K562 (cell line): Measurements from ENCODE around the gene LGSN.
"Not testable (repeated sequence)": the region's sequence is repeated elsewhere in the genome, so short reads cannot be mapped to it uniquely, and the experiment has no call there.

Source experiments
- CBFB ChIP-seq: sonication (generic); formaldehyde crosslinking; IDR thresholded peaks from 2 replicates; pipeline ENCODE4 v1.4.0; 2020; ENCODE audit warnings: mild to moderate bottlenecking, missing genetic modification reagents
- CHD4 ChIP-seq: fragments of 200-600 bp; sonication (generic); IDR thresholded peaks from 3 replicates; pipeline ENCODE4 v1.6.1; 2012; ENCODE audit warnings: low read depth, mild to moderate bottlenecking, mixed read lengths, low read length, inconsistent platforms; ENCODE audit not compliant: insufficient read depth, insufficient replicate concordance, poor library complexity, severe bottlenecking
- EP300 ChIP-seq: IDR thresholded peaks from 2 replicates; pipeline ENCODE4 v1.6.1; 2012; ENCODE audit warnings: low read length, improper control_type of control experiment
- NR1H2 ChIP-seq: sonication (generic); formaldehyde crosslinking; IDR thresholded peaks from 2 replicates; pipeline ENCODE4 v1.4.0; 2020; ENCODE audit warnings: mild to moderate bottlenecking, missing genetic modification reagents
- POLR2A ChIP-seq: fragments of 450-650 bp; conservative IDR thresholded peaks from 2 replicates; pipeline ENCODE4 v1.6.1; 2016
- TGIF2 ChIP-seq: sonication (generic); formaldehyde crosslinking; IDR thresholded peaks from 2 replicates; pipeline ENCODE4 v1.8.1; 2022; ENCODE audit warnings: mild to moderate bottlenecking, missing genetic modification reagents, moderate library complexity
- TF ChIP-seq, protein P1 (sequence below): fragments of 450-650 bp; IDR thresholded peaks from 2 replicates; pipeline ENCODE4 v1.6.1; 2017; ENCODE audit warnings: antibody characterized with exemption
- TF ChIP-seq, protein P2 (sequence below): fragments of 250-450 bp; sonication (Bioruptor Pico); IDR thresholded peaks from 2 replicates; pipeline ENCODE4 v1.4.0; 2020; ENCODE audit warnings: mild to moderate bottlenecking, moderate library complexity
- TF ChIP-seq, protein P3 (sequence below), 3 experiments: IDR thresholded peaks in 2 of 3; conservative IDR thresholded peaks in 1 of 3; 2 replicates each; pipeline ENCODE4 v1.5.1; 2011 to 2012; ENCODE audit warnings: low read length in 3 of 3, mild to moderate bottlenecking in 3 of 3, control low read depth in 2 of 3, improper control_type of control experiment in 1 of 3, inconsistent platforms in 1 of 3, low read depth in 1 of 3, mixed read lengths in 1 of 3, moderate library complexity in 1 of 3; ENCODE audit not compliant: insufficient read depth in 2 of 3

DNA sequence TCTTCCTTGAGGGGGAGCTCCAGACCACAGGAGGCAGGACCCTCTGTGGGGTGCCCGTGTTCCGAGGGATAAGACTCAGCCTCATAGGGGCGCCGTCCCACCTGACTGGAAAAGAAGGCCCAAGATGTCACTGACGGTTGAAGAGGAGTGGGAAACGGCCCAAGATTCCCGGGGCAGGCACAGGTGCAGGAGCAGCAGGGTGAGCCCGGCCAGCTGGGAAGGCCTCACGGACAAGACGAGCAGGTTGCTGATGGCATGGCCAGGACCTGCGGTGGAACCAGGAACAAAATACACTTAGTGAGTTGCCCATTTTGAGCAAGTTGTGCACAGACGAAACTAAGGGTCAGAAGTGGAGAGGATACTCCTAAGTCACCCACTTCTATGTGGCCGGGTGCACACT lies 89.8 kb downstream of the LGSN start:
- not testable (repeated sequence) for TF ChIP-seq EP300; POLR2A; CBFB (CRISPR knock-in tag); CHD4; NR1H2 (CRISPR knock-in tag); TGIF2
- TF ChIP-seq, protein P1, sequence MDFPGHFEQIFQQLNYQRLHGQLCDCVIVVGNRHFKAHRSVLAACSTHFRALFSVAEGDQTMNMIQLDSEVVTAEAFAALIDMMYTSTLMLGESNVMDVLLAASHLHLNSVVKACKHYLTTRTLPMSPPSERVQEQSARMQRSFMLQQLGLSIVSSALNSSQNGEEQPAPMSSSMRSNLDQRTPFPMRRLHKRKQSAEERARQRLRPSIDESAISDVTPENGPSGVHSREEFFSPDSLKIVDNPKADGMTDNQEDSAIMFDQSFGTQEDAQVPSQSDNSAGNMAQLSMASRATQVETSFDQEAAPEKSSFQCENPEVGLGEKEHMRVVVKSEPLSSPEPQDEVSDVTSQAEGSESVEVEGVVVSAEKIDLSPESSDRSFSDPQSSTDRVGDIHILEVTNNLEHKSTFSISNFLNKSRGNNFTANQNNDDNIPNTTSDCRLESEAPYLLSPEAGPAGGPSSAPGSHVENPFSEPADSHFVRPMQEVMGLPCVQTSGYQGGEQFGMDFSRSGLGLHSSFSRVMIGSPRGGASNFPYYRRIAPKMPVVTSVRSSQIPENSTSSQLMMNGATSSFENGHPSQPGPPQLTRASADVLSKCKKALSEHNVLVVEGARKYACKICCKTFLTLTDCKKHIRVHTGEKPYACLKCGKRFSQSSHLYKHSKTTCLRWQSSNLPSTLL: not testable (repeated sequence)
- TF ChIP-seq, protein P2, sequence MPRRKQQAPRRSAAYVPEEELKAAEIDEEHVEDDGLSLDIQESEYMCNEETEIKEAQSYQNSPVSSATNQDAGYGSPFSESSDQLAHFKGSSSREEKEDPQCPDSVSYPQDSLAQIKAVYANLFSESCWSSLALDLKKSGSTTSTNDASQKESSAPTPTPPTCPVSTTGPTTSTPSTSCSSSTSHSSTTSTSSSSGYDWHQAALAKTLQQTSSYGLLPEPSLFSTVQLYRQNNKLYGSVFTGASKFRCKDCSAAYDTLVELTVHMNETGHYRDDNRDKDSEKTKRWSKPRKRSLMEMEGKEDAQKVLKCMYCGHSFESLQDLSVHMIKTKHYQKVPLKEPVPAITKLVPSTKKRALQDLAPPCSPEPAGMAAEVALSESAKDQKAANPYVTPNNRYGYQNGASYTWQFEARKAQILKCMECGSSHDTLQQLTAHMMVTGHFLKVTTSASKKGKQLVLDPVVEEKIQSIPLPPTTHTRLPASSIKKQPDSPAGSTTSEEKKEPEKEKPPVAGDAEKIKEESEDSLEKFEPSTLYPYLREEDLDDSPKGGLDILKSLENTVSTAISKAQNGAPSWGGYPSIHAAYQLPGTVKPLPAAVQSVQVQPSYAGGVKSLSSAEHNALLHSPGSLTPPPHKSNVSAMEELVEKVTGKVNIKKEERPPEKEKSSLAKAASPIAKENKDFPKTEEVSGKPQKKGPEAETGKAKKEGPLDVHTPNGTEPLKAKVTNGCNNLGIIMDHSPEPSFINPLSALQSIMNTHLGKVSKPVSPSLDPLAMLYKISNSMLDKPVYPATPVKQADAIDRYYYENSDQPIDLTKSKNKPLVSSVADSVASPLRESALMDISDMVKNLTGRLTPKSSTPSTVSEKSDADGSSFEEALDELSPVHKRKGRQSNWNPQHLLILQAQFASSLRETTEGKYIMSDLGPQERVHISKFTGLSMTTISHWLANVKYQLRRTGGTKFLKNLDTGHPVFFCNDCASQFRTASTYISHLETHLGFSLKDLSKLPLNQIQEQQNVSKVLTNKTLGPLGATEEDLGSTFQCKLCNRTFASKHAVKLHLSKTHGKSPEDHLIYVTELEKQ (CRISPR knock-in tag): not testable (repeated sequence)
- TF ChIP-seq, protein P3, sequence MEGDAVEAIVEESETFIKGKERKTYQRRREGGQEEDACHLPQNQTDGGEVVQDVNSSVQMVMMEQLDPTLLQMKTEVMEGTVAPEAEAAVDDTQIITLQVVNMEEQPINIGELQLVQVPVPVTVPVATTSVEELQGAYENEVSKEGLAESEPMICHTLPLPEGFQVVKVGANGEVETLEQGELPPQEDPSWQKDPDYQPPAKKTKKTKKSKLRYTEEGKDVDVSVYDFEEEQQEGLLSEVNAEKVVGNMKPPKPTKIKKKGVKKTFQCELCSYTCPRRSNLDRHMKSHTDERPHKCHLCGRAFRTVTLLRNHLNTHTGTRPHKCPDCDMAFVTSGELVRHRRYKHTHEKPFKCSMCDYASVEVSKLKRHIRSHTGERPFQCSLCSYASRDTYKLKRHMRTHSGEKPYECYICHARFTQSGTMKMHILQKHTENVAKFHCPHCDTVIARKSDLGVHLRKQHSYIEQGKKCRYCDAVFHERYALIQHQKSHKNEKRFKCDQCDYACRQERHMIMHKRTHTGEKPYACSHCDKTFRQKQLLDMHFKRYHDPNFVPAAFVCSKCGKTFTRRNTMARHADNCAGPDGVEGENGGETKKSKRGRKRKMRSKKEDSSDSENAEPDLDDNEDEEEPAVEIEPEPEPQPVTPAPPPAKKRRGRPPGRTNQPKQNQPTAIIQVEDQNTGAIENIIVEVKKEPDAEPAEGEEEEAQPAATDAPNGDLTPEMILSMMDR (IDR thresholded peaks at IDR 0.05 in 2 of 3, conservative IDR thresholded peaks at IDR 0.05 in 1 of 3; ENCODE audit: insufficient read depth in 2 of 3, low read depth in 1 of 3, low read length in 3 of 3): not testable (repeated sequence)
